Nephron (organoid): Measurements from ENCODE around the gene MATN1.
A peak's percentile ranks its signal among the peaks of the same experiment; 100 is the strongest.

Source experiments
- H3K27ac Mint-ChIP-seq, 3 experiments: 2 replicates each; pipeline ENCODE4 v1.8.0; 2020; ENCODE audit warnings: mixed read lengths in 3 of 3, mild to moderate bottlenecking in 2 of 3, moderate library complexity in 1 of 3
- H3K27me3 Mint-ChIP-seq: 2 replicates; pipeline ENCODE4 v1.8.0; 2021; ENCODE audit warnings: low read depth, mild to moderate bottlenecking, moderate library complexity, mixed read lengths
- H3K36me3 Mint-ChIP-seq: 2 replicates; pipeline ENCODE4 v1.8.0; 2020; ENCODE audit warnings: low read depth, mixed read lengths
- H3K4me1 Mint-ChIP-seq: 2 replicates; pipeline ENCODE4 v1.8.0; 2020; ENCODE audit warnings: mixed read lengths
- H3K4me3 Mint-ChIP-seq, 3 experiments: 2 replicates each; pipeline ENCODE4 v1.8.0; 2020; ENCODE audit warnings: mild to moderate bottlenecking in 3 of 3, mixed read lengths in 3 of 3, moderate library complexity in 2 of 3
- H3K9me3 Mint-ChIP-seq: 2 replicates; pipeline ENCODE4 v1.8.0; 2020; ENCODE audit warnings: mixed read lengths
- CTCF ChIP-seq, 3 experiments: fragments of 200-600 bp; sonication (generic); IDR thresholded peaks; one replicate each; pipeline ENCODE4 v1.5.0; 2021; ENCODE audit warnings: antibody characterized with exemption in 3 of 3; ENCODE audit not compliant: unreplicated experiment in 3 of 3

Gene MATN1

DNA sequence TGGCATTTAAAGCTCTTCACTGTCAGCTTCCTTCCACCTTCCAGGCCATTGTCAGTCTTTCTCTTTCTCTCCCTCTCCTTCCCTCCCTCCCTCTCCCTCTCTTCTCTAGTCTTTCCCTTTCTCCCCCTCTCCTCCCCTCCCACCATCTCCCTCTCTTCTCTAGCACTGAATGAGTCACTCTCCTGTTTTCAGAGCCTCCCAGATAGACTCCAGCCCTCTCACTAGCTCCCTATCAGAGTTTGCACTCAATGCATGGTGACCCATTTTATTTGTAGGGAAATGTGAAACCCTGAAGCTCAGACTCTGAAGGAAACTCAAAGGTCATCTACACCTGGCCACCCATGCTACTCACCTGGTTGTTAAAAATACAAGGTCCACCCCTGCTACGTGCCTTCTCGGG is 4.4 kb upstream of the MATN1 start:
- H3K4me1 Mint-ChIP-seq: peaks cover 27% of the 10 kb centered on the region
- H3K9me3 Mint-ChIP-seq: no peaks in the 10 kb centered on the region

GRCh38 chr1:30726773-30727684 is 3.6 kb upstream of the MATN1 start:
- no peak overlapping the region for H3K4me3 Mint-ChIP-seq
- TF ChIP-seq CTCF (IDR thresholded peaks at IDR 0.05; ENCODE audit: unreplicated experiment in 3 of 3): no peak
- H3K9me3 Mint-ChIP-seq: no peaks in the 10 kb centered on the region
- no peaks in the 10 kb centered on the region for H3K36me3 Mint-ChIP-seq
- peaks cover 4% of the 10 kb centered on the region for H3K27me3 Mint-ChIP-seq
- H3K4me1 Mint-ChIP-seq: peaks cover 27% of the 10 kb centered on the region
- H3K27ac Mint-ChIP-seq: peak overlapping the region in 2 of 3 experiments; percentile 49 to 57

More for the DNA sequence above, 4.4 kb upstream of the MATN1 start:
- no peak for TF ChIP-seq CTCF (IDR thresholded peaks at IDR 0.05; ENCODE audit: unreplicated experiment in 3 of 3)
- Mint-ChIP-seq H3K36me3 (no peaks in the 10 kb centered on the region), H3K27me3 (peaks cover 4% of the 10 kb centered on the region), H3K4me3 (no peak overlapping the region), H3K27ac (peak overlapping the region in 2 of 3 experiments; percentile 49 to 57)

GRCh38 chr1:30726236-30726635 is 2.9 kb upstream of the MATN1 start:
- H3K36me3 Mint-ChIP-seq: no peaks in the 10 kb centered on the region
- peaks cover 4% of the 10 kb centered on the region for H3K27me3 Mint-ChIP-seq
- H3K27ac Mint-ChIP-seq: peak overlapping the region; percentile 44 to 59 (median 53)
- no peaks in the 10 kb centered on the region for H3K9me3 Mint-ChIP-seq
- H3K4me3 Mint-ChIP-seq: no peak overlapping the region
- TF ChIP-seq CTCF (IDR thresholded peaks at IDR 0.05; ENCODE audit: unreplicated experiment in 3 of 3): no peak
- peaks cover 27% of the 10 kb centered on the region for H3K4me1 Mint-ChIP-seq

GRCh38 chr1:30725450-30726095 is 2.2 kb upstream of the MATN1 start:
- peaks cover 21% of the 10 kb centered on the region for H3K4me1 Mint-ChIP-seq
- peaks cover 7% of the 10 kb centered on the region for H3K27me3 Mint-ChIP-seq
- no peak overlapping the region for H3K4me3 Mint-ChIP-seq
- no peak for TF ChIP-seq CTCF (IDR thresholded peaks at IDR 0.05; ENCODE audit: unreplicated experiment in 3 of 3)
- peak overlapping the region; percentile 44 to 59 (median 53) for H3K27ac Mint-ChIP-seq
- no peaks in the 10 kb centered on the region for H3K9me3 Mint-ChIP-seq
- no peaks in the 10 kb centered on the region for H3K36me3 Mint-ChIP-seq

GRCh38 chr1:30724655-30725421 is 1.5 kb upstream of the MATN1 start:
- Mint-ChIP-seq H3K27ac (peak overlapping the region in 1 of 3 experiments; percentile 53), H3K4me3 (no peak overlapping the region), H3K9me3 (no peaks in the 10 kb centered on the region), H3K27me3 (peaks cover 7% of the 10 kb centered on the region), H3K36me3 (no peaks in the 10 kb centered on the region), H3K4me1 (peaks cover 20% of the 10 kb centered on the region)
- TF ChIP-seq CTCF (IDR thresholded peaks at IDR 0.05; ENCODE audit: unreplicated experiment in 3 of 3): no peak
